Lung (tissue), 14 donors: ENCODE results near the gene NBPF14. TPM values are rescaled to one million over a fixed set of nuclear protein-coding genes. Genes with fewer than 3 reads are reported as not detected.
"Not testable (repeated sequence)": the region's sequence is repeated elsewhere in the genome, so short reads cannot be mapped to it uniquely, and the experiment has no call there.

ENCODE experiments used
- ATAC-seq: fragments of 200-7000 bp; cut with Tn5 transposase; one replicate; pipeline ENCODE4 v1.9.1; 2020; ENCODE audit warnings: moderate number of reproducible peaks; ENCODE audit not compliant: insufficient read depth, low FRiP score
- DNase-seq, 3 donors: peaks; one replicate each; pipeline ENCODE4 v3.0.0-alpha.2; 2013 to 2017
- H3K27ac ChIP-seq, 2 donors: one replicate each; pipeline ENCODE4 v1.5.1; 2013; ENCODE audit warnings: mild to moderate bottlenecking in 2 of 2, moderate library complexity in 2 of 2, control low read depth in 1 of 2, inconsistent platforms in 1 of 2, low read depth in 1 of 2, low read length in 1 of 2
- H3K27me3 ChIP-seq, 3 donors: one replicate each; pipeline ENCODE4 v1.5.1; 2013; ENCODE audit warnings: low read length in 2 of 3; ENCODE audit not compliant: control insufficient read depth in 3 of 3, insufficient read depth in 3 of 3
- H3K36me3 ChIP-seq, 4 donors: one replicate each; pipeline ENCODE4 v1.5.1; 2013; ENCODE audit warnings: low read length in 4 of 4, mild to moderate bottlenecking in 1 of 4, moderate library complexity in 1 of 4; ENCODE audit not compliant: control insufficient read depth in 4 of 4, insufficient read depth in 4 of 4
- H3K4me1 ChIP-seq, 5 donors: one replicate each; pipeline ENCODE4 v1.5.1; 2013; ENCODE audit warnings: low read length in 5 of 5, mild to moderate bottlenecking in 2 of 5, moderate library complexity in 1 of 5; ENCODE audit not compliant: control insufficient read depth in 5 of 5, insufficient read depth in 5 of 5
- H3K4me3 ChIP-seq: one replicate; pipeline ENCODE4 v1.5.1; 2013; ENCODE audit warnings: mild to moderate bottlenecking, control low read depth, moderate library complexity
- H3K9ac ChIP-seq, 2 donors: one replicate each; pipeline ENCODE4 v1.5.1; 2013; ENCODE audit warnings: low read length in 2 of 2, control low read depth in 1 of 2; ENCODE audit not compliant: insufficient read depth in 1 of 2
- H3K9me3 ChIP-seq, 4 donors: one replicate each; pipeline ENCODE4 v1.5.1; 2013; ENCODE audit warnings: low read length in 3 of 4, mild to moderate bottlenecking in 1 of 4, moderate library complexity in 1 of 4; ENCODE audit not compliant: control insufficient read depth in 4 of 4, insufficient read depth in 3 of 4
- WGBS, 2 donors: extraction: QIAGEN DNeasy Blood & Tissue Kit; methylation state at CpG; one replicate each; pipeline ENCODE4 v1.1.7; 2013; 5-methylcytosine and 5-hydroxymethylcytosine counted together
- long read RNA-seq, 5 donors: transcript quantifications; one replicate each; lab custom pipeline, GENCODE V29; 2026
- polyA plus RNA-seq, 2 donors: library from polyadenylated mRNA; stranded (reverse); fragments of 200-250 nt; gene quantifications; one replicate each; pipeline ENCODE4 v1.2.1, GENCODE V29; 2013
- total RNA-seq, 2 donors: library from RNA; depleted of rRNA in 1 of 2; stranded (reverse); fragments of >200 nt in 1 of 2; gene quantifications; one replicate each; pipeline ENCODE4 v1.2.1, GENCODE V29; 2014 to 2021
- donor health status: Bipolar disorder and iron deficiency.
- donor health status: healthy.
- donor health status: DM: yes; HTN: yes; CAD: no.

NBPF14 gene, protein sequence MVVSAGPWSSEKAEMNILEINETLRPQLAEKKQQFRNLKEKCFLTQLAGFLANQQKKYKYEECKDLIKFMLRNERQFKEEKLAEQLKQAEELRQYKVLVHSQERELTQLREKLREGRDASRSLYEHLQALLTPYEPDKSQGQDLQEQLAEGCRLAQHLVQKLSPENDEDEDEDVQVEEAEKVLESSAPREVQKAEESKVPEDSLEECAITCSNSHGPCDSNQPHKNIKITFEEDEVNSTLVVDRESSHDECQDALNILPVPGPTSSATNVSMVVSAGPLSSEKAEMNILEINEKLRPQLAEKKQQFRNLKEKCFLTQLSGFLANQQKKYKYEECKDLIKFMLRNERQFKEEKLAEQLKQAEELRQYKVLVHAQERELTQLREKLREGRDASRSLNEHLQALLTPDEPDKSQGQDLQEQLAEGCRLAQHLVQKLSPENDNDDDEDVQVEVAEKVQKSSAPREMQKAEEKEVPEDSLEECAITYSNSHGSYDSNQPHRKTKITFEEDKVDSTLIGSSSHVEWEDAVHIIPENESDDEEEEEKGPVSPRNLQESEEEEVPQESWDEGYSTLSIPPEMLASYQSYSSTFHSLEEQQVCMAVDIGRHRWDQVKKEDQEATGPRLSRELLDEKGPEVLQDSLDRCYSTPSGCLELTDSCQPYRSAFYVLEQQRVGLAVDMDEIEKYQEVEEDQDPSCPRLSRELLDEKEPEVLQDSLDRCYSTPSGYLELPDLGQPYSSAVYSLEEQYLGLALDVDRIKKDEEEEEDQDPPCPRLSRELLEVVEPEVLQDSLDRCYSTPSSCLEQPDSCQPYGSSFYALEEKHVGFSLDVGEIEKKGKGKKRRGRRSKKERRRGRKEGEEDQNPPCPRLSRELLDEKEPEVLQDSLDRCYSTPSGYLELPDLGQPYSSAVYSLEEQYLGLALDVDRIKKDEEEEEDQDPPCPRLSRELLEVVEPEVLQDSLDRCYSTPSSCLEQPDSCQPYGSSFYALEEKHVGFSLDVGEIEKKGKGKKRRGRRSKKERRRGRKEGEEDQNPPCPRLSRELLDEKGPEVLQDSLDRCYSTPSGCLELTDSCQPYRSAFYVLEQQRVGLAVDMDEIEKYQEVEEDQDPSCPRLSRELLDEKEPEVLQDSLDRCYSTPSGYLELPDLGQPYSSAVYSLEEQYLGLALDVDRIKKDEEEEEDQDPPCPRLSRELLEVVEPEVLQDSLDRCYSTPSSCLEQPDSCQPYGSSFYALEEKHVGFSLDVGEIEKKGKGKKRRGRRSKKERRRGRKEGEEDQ (N-terminal part only)
- total RNA-seq (10 to 100 TPM; 28.0 to 55.6 TPM), polyA plus RNA-seq (10 to 100 TPM; 16.4 to 16.9 TPM)
- long read RNA-seq, donor 1, result 0 reads
- long read RNA-seq, donor 2, result 0 reads
- long read RNA-seq, donor 3, partial matches to known transcripts, result 0 of 5 reads
- long read RNA-seq, donor 3, other reads (novel, unspliced or antisense), result 5 of 5 reads
- long read RNA-seq, donor 4, result 0 reads
- long read RNA-seq, donor 5, result 0 reads

DNA sequence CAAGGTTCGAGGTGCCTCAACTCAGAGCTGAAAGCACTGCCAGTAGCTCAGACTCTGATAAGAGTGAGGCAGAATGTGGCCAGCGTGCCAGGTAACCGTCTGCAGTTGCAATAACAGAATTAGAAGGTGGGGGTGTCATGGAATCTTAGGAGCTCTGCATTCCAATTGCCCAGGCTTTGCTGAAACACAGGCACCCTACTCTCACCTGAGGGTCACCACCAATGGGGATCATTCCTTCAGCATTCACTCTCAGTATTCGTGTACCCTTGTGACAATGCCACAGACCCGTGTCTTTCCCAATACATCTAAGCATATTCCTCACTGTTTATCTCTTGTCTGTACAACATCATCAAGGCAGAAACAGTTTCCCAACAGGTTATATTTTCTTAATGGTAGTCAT, at the start of gene NBPF14:
NBPF14 (minus strand) TSS at position 101 of the 400 bp plus-strand sequence. CDS start 294 bp downstream, outside the sequence.
- not testable (repeated sequence) for H3K9ac ChIP-seq, DNase-seq, H3K27ac ChIP-seq, H3K4me1 ChIP-seq, H3K36me3 ChIP-seq, H3K27me3 ChIP-seq, ATAC-seq, H3K9me3 ChIP-seq, H3K4me3 ChIP-seq
- WGBS, 2 donors, result no CpG with 5 or more reads among the region's 5 CpGs

DNA sequence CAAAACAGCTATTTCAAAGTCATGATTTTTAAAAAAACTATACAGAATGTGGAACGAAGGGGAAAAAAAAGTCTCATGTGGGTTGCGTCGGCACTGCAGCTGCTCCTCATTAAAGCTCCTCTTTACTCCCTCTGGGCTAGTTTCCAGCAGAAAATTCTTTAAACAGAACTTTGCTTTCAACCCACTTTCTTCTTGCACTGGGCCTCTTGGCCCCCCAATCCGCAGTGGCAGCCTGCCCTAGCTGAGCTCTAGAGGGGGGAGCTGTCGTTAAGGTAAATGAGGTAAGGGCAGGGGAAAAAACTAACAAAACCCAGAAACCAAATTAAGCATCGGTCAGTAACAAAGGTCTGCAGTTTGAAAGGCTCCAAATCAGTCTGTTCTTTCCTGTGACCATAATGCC, 29.6 kb upstream of the NBPF14 start:
- not testable (repeated sequence) for H3K4me3 ChIP-seq, ATAC-seq, H3K9ac ChIP-seq, H3K27ac ChIP-seq, DNase-seq, H3K4me1 ChIP-seq, H3K36me3 ChIP-seq, H3K27me3 ChIP-seq, H3K9me3 ChIP-seq
- 0 to 37% methylated on average over 1 to 3 of the region's 6 CpGs for WGBS, 2 donors

DNA sequence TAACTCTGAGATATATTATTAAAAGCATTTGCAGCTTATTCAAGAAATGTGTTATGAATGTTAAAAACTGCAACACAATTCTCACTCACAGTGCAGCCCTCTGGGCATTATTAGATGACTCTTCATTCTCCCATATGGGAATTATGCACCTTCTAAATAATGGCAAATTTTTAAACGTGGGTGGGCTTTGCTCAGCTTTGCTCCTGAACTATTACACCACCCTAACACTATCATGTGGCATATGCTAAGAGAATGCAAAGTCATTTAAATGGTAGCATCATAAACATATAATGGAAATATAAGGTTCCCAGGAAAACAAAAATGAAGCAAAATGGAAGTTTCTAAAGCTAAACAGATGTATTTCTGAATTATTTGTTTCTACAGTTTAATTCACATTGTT, 22.4 kb upstream of the NBPF14 start:
- H3K4me1 ChIP-seq, H3K4me3 ChIP-seq, ATAC-seq, H3K9me3 ChIP-seq, H3K36me3 ChIP-seq, H3K9ac ChIP-seq, H3K27ac ChIP-seq, H3K27me3 ChIP-seq, DNase-seq: not testable (repeated sequence)
- no CpG with 5 or more reads among the region's 1 CpG for WGBS, 2 donors

GRCh38 chr1:148605266-148605665, 9.5 kb upstream of the NBPF14 start:
- not testable (repeated sequence) for H3K4me1 ChIP-seq, H3K4me3 ChIP-seq, ATAC-seq, H3K9me3 ChIP-seq, H3K27ac ChIP-seq, H3K36me3 ChIP-seq, H3K9ac ChIP-seq, H3K27me3 ChIP-seq
- 35 to 50% methylated on average over 1 of the region's 2 CpGs for WGBS, 2 donors
- DNase-seq, result peak in 2 of 3 donors; percentile 3 to 39

GRCh38 chr1:148595360-148595759, 451 bp downstream of the NBPF14 start:
- not testable (repeated sequence) for H3K4me3 ChIP-seq, H3K27ac ChIP-seq, H3K27me3 ChIP-seq, ATAC-seq, H3K36me3 ChIP-seq, H3K9me3 ChIP-seq, DNase-seq, H3K4me1 ChIP-seq, H3K9ac ChIP-seq
- 0 to 25% methylated on average over 1 of the region's 5 CpGs for WGBS, 2 donors

DNA sequence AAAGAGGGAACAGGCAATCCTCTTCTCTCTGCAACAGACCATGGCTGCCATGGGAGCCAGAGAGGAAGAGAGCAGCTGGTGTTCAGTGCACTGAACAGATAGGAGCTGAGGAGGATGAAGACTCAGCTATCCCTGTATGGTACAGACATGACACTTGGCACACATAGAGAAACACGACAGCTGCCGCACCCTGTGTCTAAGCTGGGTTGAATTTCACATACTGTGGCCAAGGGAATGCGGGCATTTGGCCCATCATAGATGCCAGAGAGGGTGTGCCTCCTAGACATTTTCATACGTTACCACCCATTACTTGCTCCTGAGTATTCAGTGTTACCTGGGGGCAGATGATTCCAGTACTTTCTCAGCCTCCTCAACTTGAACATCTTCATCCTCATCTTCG, 4.7 kb downstream of the NBPF14 start:
- not testable (repeated sequence) for H3K4me1 ChIP-seq, H3K27ac ChIP-seq, ATAC-seq, H3K9me3 ChIP-seq, H3K36me3 ChIP-seq, H3K27me3 ChIP-seq, H3K9ac ChIP-seq, DNase-seq, H3K4me3 ChIP-seq
- whole genome bisulfite sequencing, 2 donors, result 87% methylated on average over 3 of the region's 5 CpGs; no CpG with 5 or more reads in 1 of the 2 donors

- H3K4me1 ChIP-seq, ATAC-seq, H3K4me3 ChIP-seq, H3K9ac ChIP-seq, H3K27me3 ChIP-seq, H3K27ac ChIP-seq, H3K36me3 ChIP-seq, H3K9me3 ChIP-seq: not testable (repeated sequence)
- 72 to 93% methylated on average over 3 of the region's 4 CpGs for WGBS, 2 donors
- DNase-seq, result peak in 1 of 3 donors; percentile 0
Measured at GRCh38 chr1:148532158-148532557, 63.7 kb downstream of the NBPF14 start.
